Thyroid gland (tissue), 4 donors: Measurements from ENCODE around the gene MYL12B.

Experiments used
- CTCF ChIP-seq, 6 experiments: fragments of 200-600 bp in 3 of 6; fragments of 450-650 bp in 3 of 6; sonication (generic) in 3 of 6; IDR thresholded peaks; one replicate each; pipeline ENCODE4 v1.5.1; 2016 to 2019; ENCODE audit warnings: antibody characterized with exemption in 6 of 6, mild to moderate bottlenecking in 2 of 6, inconsistent platforms in 1 of 6, moderate library complexity in 1 of 6
- POLR2A ChIP-seq, 2 donors: fragments of 450-650 bp; IDR thresholded peaks; one replicate each; pipeline ENCODE4 v1.6.1; 2017; ENCODE audit warnings: antibody characterized with exemption in 2 of 2, mild to moderate bottlenecking in 2 of 2, moderate library complexity in 1 of 2

- TF ChIP-seq POLR2A (IDR thresholded peaks at IDR 0.05) = no peak
- TF ChIP-seq CTCF (IDR thresholded peaks at IDR 0.05) = no peak
These were observed 36.3 kb upstream of the MYL12B start for GRCh38 chr18:3225588-3225987.
